K562 (cell line): ENCODE measurements around the gene INCA1. TPM values are rescaled to one million over a fixed set of nuclear protein-coding genes. Genes with fewer than 3 reads are reported as not detected.
A peak's percentile ranks its signal among the peaks of the same experiment; 100 is the strongest.

Experiments
- CBFA2T2 ChIP-seq: fragments of 450-650 bp; conservative IDR thresholded peaks from 2 replicates; pipeline ENCODE4 v1.6.1; 2017; ENCODE audit warnings: mild to moderate bottlenecking
- COPS2 ChIP-seq: fragments of 450-650 bp; conservative IDR thresholded peaks from 2 replicates; pipeline ENCODE4 v1.6.1; 2016; ENCODE audit warnings: mild to moderate bottlenecking, moderate library complexity
- DMBX1 ChIP-seq: fragments of 250-450 bp; sonication (Bioruptor Pico); IDR thresholded peaks from 2 replicates; pipeline ENCODE4 v1.8.0; 2022; ENCODE audit warnings: inconsistent platforms, mild to moderate bottlenecking, moderate library complexity, borderline replicate concordance
- EP400 ChIP-seq: fragments of 450-650 bp; IDR thresholded peaks from 2 replicates; pipeline ENCODE4 v1.6.1; 2017; ENCODE audit warnings: antibody characterized with exemption, mild to moderate bottlenecking, moderate library complexity
- FOXM1 ChIP-seq, 2 experiments: fragments of 450-650 bp in 1 of 2; sonication (generic) in 1 of 2; formaldehyde crosslinking in 1 of 2; IDR thresholded peaks; 2 replicates each; pipeline versions ENCODE4 v1.6.1 to v1.9.0; 2017 to 2022; ENCODE audit warnings: low read depth in 2 of 2, mild to moderate bottlenecking in 2 of 2, missing genetic modification reagents in 1 of 2, moderate library complexity in 1 of 2
- HMG20A ChIP-seq: fragments of 450-650 bp; formaldehyde crosslinking; conservative IDR thresholded peaks from 2 replicates; pipeline ENCODE4 v1.4.0; 2020; ENCODE audit warnings: mild to moderate bottlenecking, mixed read lengths
- KDM5B ChIP-seq: fragments of 200-600 bp; sonication (generic); IDR thresholded peaks from 2 replicates; pipeline ENCODE4 v1.6.1; 2012; ENCODE audit warnings: low read depth, mild to moderate bottlenecking, moderate library complexity, low read length, control low read depth, inconsistent platforms; ENCODE audit not compliant: insufficient replicate concordance
- KLF1 ChIP-seq: fragments of 450-650 bp; IDR thresholded peaks from 2 replicates; pipeline ENCODE4 v1.6.1; 2016; ENCODE audit warnings: missing genetic modification characterization, missing compliant biosample characterization
- KLF6 ChIP-seq: fragments of 250-450 bp; sonication (Bioruptor Pico); IDR thresholded peaks from 2 replicates; pipeline ENCODE4 v1.4.0; 2020; ENCODE audit warnings: mild to moderate bottlenecking, moderate library complexity, borderline replicate concordance
- NCOA4 ChIP-seq: fragments of 450-650 bp; IDR thresholded peaks from 2 replicates; pipeline ENCODE4 v1.6.1; 2018; ENCODE audit warnings: mild to moderate bottlenecking; ENCODE audit not compliant: partially characterized antibody
- NFATC3 ChIP-seq: fragments of 450-650 bp; IDR thresholded peaks from 2 replicates; pipeline ENCODE4 v1.6.1; 2017; ENCODE audit warnings: mild to moderate bottlenecking
- NR4A1 ChIP-seq, 2 experiments: fragments of 250-450 bp in 1 of 2; fragments of 450-650 bp in 1 of 2; sonication (Bioruptor Pico) in 1 of 2; IDR thresholded peaks; 2 replicates each; pipeline versions ENCODE4 v1.4.0 to v1.6.1; 2016 to 2020; ENCODE audit warnings: mild to moderate bottlenecking in 2 of 2, missing compliant biosample characterization in 1 of 2, missing genetic modification characterization in 1 of 2, moderate library complexity in 1 of 2
- PHTF2 ChIP-seq: fragments of 250-450 bp; sonication (Bioruptor Pico); IDR thresholded peaks from 2 replicates; pipeline ENCODE4 v1.5.0; 2021; ENCODE audit warnings: mild to moderate bottlenecking
- RBM17 ChIP-seq: fragments of 200-400 bp; formaldehyde crosslinking; IDR thresholded peaks from 2 replicates; pipeline ENCODE4 v1.6.1; 2017; ENCODE audit warnings: low read depth, mild to moderate bottlenecking, low read length, borderline replicate concordance
- RFX1 ChIP-seq: fragments of 450-650 bp; IDR thresholded peaks from 2 replicates; pipeline ENCODE4 v1.6.1; 2016; ENCODE audit warnings: mild to moderate bottlenecking, moderate library complexity
- SMARCC2 ChIP-seq: fragments of 450-650 bp; IDR thresholded peaks from 2 replicates; pipeline ENCODE4 v1.6.1; 2017; ENCODE audit warnings: antibody characterized with exemption, moderate library complexity, mild to moderate bottlenecking, low read depth
- SNRNP70 ChIP-seq: fragments of 200-400 bp; formaldehyde crosslinking; optimal IDR thresholded peaks from 2 replicates; pipeline ENCODE3; 2017; ENCODE audit warnings: low read depth, low read length
- TAL1 ChIP-seq: fragments of 450-650 bp; IDR thresholded peaks from 2 replicates; pipeline ENCODE4 v1.6.1; 2016; ENCODE audit warnings: mild to moderate bottlenecking
- TFAM ChIP-seq: fragments of 250-450 bp; sonication (Bioruptor Pico); conservative IDR thresholded peaks from 2 replicates; pipeline ENCODE4 v1.5.0; 2021; ENCODE audit warnings: mild to moderate bottlenecking, moderate library complexity
- ZNF217 ChIP-seq: sonication (generic); formaldehyde crosslinking; IDR thresholded peaks from 2 replicates; pipeline ENCODE4 v1.8.0; 2022; ENCODE audit warnings: mild to moderate bottlenecking, missing genetic modification reagents
- ZNF75A ChIP-seq: fragments of 450-650 bp; formaldehyde crosslinking; IDR thresholded peaks from 2 replicates; pipeline ENCODE4 v1.4.0; 2020; ENCODE audit warnings: mild to moderate bottlenecking
- ZNF780A ChIP-seq: fragments of 250-450 bp; sonication (Bioruptor Pico); IDR thresholded peaks from 2 replicates; pipeline ENCODE4 v1.5.0; 2021; ENCODE audit warnings: mild to moderate bottlenecking
- polyA plus RNA-seq, 8 experiments: library from polyadenylated mRNA; depleted of rRNA in 4 of 8; stranded (reverse) in 5 of 8; unstranded in 3 of 8; fragments of >200 nt; fragmentation: Nextera tagmentation in 2 of 8; fragmentation: Illumina TruSeq in 1 of 8; extraction: Ambion mirVana in 2 of 8; extraction: Trizol in 1 of 8; gene quantifications; 2 replicates each; pipeline versions ENCODE4 v1.2.1 to v1.2.3, GENCODE V29; 2011 to 2014; ENCODE audit warnings: inconsistent platforms in 1 of 8, missing spikeins in 1 of 8
- total RNA-seq, 7 experiments: library from RNA; depleted of rRNA in 6 of 7; stranded (reverse); fragments of >200 nt in 6 of 7; fragmentation: Illumina TruSeq in 2 of 7; extraction: Trizol in 2 of 7; gene quantifications; 2 replicates each; pipeline versions ENCODE4 v1.2.1 to v1.2.3, GENCODE V29; 2011 to 2021; ENCODE audit warnings: low replicate concordance in 1 of 7
- TF ChIP-seq, protein P1 (sequence below), 2 experiments: fragments of 450-650 bp in 1 of 2; sonication (generic) in 1 of 2; formaldehyde crosslinking; conservative IDR thresholded peaks; 2 replicates each; pipeline versions ENCODE4 v1.4.0 to v1.8.1; 2020 to 2022; ENCODE audit warnings: mild to moderate bottlenecking in 1 of 2, missing genetic modification reagents in 1 of 2
- TF ChIP-seq, protein P2 (sequence below): conservative IDR thresholded peaks from 2 replicates; pipeline ENCODE4 v1.6.1; 2011; ENCODE audit warnings: low read depth, mild to moderate bottlenecking, low read length; ENCODE audit not compliant: control insufficient read depth
- TF ChIP-seq, protein P3 (sequence below): sonication (generic); formaldehyde crosslinking; IDR thresholded peaks from 2 replicates; pipeline ENCODE4 v1.8.0; 2022; ENCODE audit warnings: missing genetic modification reagents, mild to moderate bottlenecking, moderate library complexity, borderline replicate concordance
- TF ChIP-seq, protein P4 (sequence below): fragments of 450-650 bp; formaldehyde crosslinking; IDR thresholded peaks from 2 replicates; pipeline ENCODE4 v1.4.0; 2022; ENCODE audit warnings: mild to moderate bottlenecking, moderate library complexity

The INCA1 gene
- total and polyA plus RNA-seq, 9 of the 15 experiments (the other 6 are each of a cell fraction or from before 2014, with no cell fraction given) = 0.08 to 0.50 (median 0.13) TPM; not detected in 4

DNA sequence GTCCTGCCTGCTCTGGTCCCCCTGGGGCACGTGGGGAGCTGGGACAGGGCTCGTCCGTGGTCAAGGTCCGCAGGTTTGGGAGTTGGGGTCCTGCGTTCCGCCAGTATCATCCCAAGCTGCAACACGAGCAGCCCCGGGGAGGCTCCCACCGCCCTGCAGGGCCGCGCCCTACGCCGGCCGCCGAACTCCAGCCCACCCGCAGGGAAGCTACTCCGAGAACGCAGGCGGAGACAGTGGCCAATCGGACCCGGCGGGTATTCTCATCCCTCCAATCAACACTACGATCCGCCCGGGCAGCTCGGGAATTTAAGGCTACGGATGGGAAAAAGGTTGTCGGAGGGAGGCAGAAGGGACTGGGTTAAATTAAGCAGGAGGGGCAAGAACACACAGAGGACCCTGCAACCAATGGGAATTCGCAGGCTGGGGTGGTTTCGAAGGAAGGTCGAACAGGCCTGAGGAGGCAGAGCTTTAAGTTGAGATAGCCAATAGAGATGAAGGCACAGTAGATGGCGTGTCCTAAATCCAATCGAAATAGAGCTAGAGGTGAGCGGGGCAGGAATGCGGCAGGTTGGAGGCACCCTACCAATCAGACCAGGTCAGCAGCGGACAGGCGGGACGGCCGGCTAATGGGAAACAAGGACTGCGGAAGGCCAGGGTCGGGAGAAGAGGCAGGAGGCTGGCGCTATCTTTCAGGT lies 30.3 kb downstream of the INCA1 start (continued):
- peak; percentile 33 for TF ChIP-seq KDM5B
- no peak for TF ChIP-seq TFAM (CRISPR knock-in tag)
- TF ChIP-seq EP400 = no peak
- TF ChIP-seq RBM17 = no peak
- 0 out of 2 replicates have a peak, but pooled peaks have one; percentile 35 for TF ChIP-seq KLF1 (tag)
- TF ChIP-seq, protein P1, sequence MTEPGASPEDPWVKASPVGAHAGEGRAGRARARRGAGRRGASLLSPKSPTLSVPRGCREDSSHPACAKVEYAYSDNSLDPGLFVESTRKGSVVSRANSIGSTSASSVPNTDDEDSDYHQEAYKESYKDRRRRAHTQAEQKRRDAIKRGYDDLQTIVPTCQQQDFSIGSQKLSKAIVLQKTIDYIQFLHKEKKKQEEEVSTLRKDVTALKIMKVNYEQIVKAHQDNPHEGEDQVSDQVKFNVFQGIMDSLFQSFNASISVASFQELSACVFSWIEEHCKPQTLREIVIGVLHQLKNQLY (CRISPR knock-in tag; conservative IDR thresholded peaks at IDR 0.05) = no peak
- no peak for TF ChIP-seq ZNF75A
- no peak for TF ChIP-seq KLF6 (CRISPR knock-in tag)
- TF ChIP-seq CBFA2T2 = no peak
- TF ChIP-seq DMBX1 (CRISPR knock-in tag) = 0 out of 2 replicates have a peak, but pooled peaks have one; percentile 62
- no peak for TF ChIP-seq ZNF780A (CRISPR knock-in tag)
- no peak for TF ChIP-seq FOXM1 (IDR thresholded peaks at IDR 0.05; ENCODE audit: low read depth)
- TF ChIP-seq FOXM1 (CRISPR knock-in tag; IDR thresholded peaks at IDR 0.05; ENCODE audit: low read depth) = no peak
- TF ChIP-seq COPS2 = no peak
- TF ChIP-seq ZNF217 (CRISPR knock-in tag) = no peak
- TF ChIP-seq NCOA4 = no peak
- TF ChIP-seq, protein P2, sequence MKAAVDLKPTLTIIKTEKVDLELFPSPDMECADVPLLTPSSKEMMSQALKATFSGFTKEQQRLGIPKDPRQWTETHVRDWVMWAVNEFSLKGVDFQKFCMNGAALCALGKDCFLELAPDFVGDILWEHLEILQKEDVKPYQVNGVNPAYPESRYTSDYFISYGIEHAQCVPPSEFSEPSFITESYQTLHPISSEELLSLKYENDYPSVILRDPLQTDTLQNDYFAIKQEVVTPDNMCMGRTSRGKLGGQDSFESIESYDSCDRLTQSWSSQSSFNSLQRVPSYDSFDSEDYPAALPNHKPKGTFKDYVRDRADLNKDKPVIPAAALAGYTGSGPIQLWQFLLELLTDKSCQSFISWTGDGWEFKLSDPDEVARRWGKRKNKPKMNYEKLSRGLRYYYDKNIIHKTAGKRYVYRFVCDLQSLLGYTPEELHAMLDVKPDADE = no peak
- TF ChIP-seq, protein P3, sequence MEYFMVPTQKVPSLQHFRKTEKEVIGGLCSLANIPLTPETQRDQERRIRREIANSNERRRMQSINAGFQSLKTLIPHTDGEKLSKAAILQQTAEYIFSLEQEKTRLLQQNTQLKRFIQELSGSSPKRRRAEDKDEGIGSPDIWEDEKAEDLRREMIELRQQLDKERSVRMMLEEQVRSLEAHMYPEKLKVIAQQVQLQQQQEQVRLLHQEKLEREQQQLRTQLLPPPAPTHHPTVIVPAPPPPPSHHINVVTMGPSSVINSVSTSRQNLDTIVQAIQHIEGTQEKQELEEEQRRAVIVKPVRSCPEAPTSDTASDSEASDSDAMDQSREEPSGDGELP (CRISPR knock-in tag) = 0 out of 2 replicates have a peak, but pooled peaks have one; percentile 7
- no peak for TF ChIP-seq TAL1
- no peak for TF ChIP-seq RFX1
- TF ChIP-seq SMARCC2 = no peak
- no peak for TF ChIP-seq PHTF2
- no peak for TF ChIP-seq SNRNP70
- TF ChIP-seq, protein P4, sequence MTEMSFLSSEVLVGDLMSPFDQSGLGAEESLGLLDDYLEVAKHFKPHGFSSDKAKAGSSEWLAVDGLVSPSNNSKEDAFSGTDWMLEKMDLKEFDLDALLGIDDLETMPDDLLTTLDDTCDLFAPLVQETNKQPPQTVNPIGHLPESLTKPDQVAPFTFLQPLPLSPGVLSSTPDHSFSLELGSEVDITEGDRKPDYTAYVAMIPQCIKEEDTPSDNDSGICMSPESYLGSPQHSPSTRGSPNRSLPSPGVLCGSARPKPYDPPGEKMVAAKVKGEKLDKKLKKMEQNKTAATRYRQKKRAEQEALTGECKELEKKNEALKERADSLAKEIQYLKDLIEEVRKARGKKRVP = no peak
- TF ChIP-seq HMG20A = no peak
- no peak for TF ChIP-seq NFATC3
- TF ChIP-seq NR4A1 (CRISPR knock-in tag; IDR thresholded peaks at IDR 0.05) = no peak
- TF ChIP-seq NR4A1 (tag; IDR thresholded peaks at IDR 0.05) = no peak
